SU-DHL-6 (cell line): ENCODE results near the gene ADAD2.

ENCODE experiments used
- CTCF ChIP-seq: fragments of 200-600 bp; sonication (generic); IDR thresholded peaks from one replicate; pipeline ENCODE4 v1.5.1; 2017; ENCODE audit warnings: antibody characterized with exemption, mild to moderate bottlenecking, low read length, moderate library complexity; ENCODE audit not compliant: insufficient read depth, poor library complexity, severe bottlenecking
- EZH2phosphoT487 ChIP-seq: fragments of 200-600 bp; sonication (generic), shearing (Covaris generic); conservative IDR thresholded peaks from 2 replicates; pipeline ENCODE4 v1.6.1; 2018; ENCODE audit warnings: mild to moderate bottlenecking, antibody characterized with exemption, low read length, moderate library complexity, mixed read lengths

DNA sequence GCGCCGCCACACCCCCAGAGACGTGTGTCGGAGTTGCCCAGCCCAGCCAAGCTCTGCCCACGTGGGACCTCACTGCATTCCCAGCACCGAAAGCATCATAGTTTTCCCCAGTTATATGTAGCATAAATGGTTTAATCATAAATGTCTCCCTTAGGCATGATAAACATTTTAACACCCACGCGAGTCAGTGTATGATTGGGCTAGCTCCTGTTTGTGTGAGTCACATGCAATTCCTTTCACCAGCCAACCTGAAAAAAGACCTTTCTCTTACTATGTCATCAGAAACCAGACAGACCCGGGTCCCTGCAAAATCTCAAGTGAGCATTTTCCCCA, 13.2 kb upstream of the ADAD2 start:
- TF ChIP-seq CTCF = no peak
- TF ChIP-seq EZH2phosphoT487 = no peak
